GM12891 (cell line): ENCODE results near the gene NPR2.
A peak's percentile ranks its signal among the peaks of the same experiment; 100 is the strongest.

Experiments
- DNase-seq: peaks from one replicate; pipeline ENCODE4 v3.0.0; 2011; ENCODE audit warnings: low spot score; ENCODE audit not compliant: insufficient read length
- FAIRE-seq: peaks from 2 replicates; lab custom pipeline; 2011; peaks lifted over from hg19 to GRCh38; lab: Jason Lieb, UNC
- PAX5 ChIP-seq: IDR thresholded peaks from 2 replicates; pipeline ENCODE4 v1.6.1; 2011; ENCODE audit warnings: low read length, moderate library complexity, mild to moderate bottlenecking; ENCODE audit not compliant: insufficient read depth, severe bottlenecking
- POLR2A ChIP-seq: IDR thresholded peaks from 2 replicates; pipeline ENCODE4 v1.6.1; 2011; ENCODE audit warnings: low read depth, low read length, control low read depth
- POLR2AphosphoS5 ChIP-seq: IDR thresholded peaks from 2 replicates; pipeline ENCODE4 v1.6.1; 2011; ENCODE audit warnings: low read depth, low read length, control low read depth
- POU2F2 ChIP-seq: IDR thresholded peaks from 2 replicates; pipeline ENCODE4 v1.6.1; 2011; ENCODE audit warnings: low read depth, mild to moderate bottlenecking, control low read depth, low read length, moderate library complexity
- SPI1 ChIP-seq: IDR thresholded peaks from 2 replicates; pipeline ENCODE4 v1.6.1; 2011; ENCODE audit warnings: low read depth, low read length, control low read depth
- TAF1 ChIP-seq: IDR thresholded peaks from 2 replicates; pipeline ENCODE4 v1.6.1; 2011; ENCODE audit warnings: low read depth, low read length, control low read depth

NPR2 gene

GRCh38 chr9:35792826-35793225, 1.4 kb downstream of the NPR2 start:
- FAIRE-seq (no peak), DNase-seq (no peak)
- TF ChIP-seq POLR2AphosphoS5 (no peak), TAF1 (no peak), POU2F2 (no peak), PAX5 (no peak), POLR2A (no peak), SPI1 (no peak)

GRCh38 chr9:35793461-35793860, 2.1 kb downstream of the NPR2 start:
- FAIRE-seq, result no peak
- no peak for TF ChIP-seq PAX5
- TF ChIP-seq POLR2AphosphoS5, result no peak
- TF ChIP-seq TAF1, result no peak
- no peak for TF ChIP-seq POU2F2
- TF ChIP-seq POLR2A, result no peak
- TF ChIP-seq SPI1, result no peak
- DNase-seq, result no peak

- TF ChIP-seq POLR2AphosphoS5 (no peak), POLR2A (no peak), POU2F2 (no peak), PAX5 (no peak)
- FAIRE-seq (no peak), DNase-seq (no peak)
Observed at GRCh38 chr9:35795695-35796094, 4.3 kb downstream of the NPR2 start.

GRCh38 chr9:35797311-35798109, 6.1 kb downstream of the NPR2 start:
- TF ChIP-seq SPI1 (no peak), POLR2A (no peak), TAF1 (no peak), POU2F2 (no peak), POLR2AphosphoS5 (no peak), PAX5 (no peak)
- FAIRE-seq (no peak), DNase-seq (no peak)

- DNase-seq (no peak), FAIRE-seq (peak; percentile 78)
- no peak for TF ChIP-seq TAF1
- TF ChIP-seq SPI1, result no peak
- no peak for TF ChIP-seq POLR2A
- TF ChIP-seq POLR2AphosphoS5, result no peak
- no peak for TF ChIP-seq POU2F2
- no peak for TF ChIP-seq PAX5
Observed at GRCh38 chr9:35798658-35799374, 7.4 kb downstream of the NPR2 start.

- TF ChIP-seq POU2F2 (no peak), POLR2A (no peak), POLR2AphosphoS5 (no peak), PAX5 (no peak), TAF1 (no peak), SPI1 (no peak)
Observed at GRCh38 chr9:35800530-35800929, 9.1 kb downstream of the NPR2 start.

GRCh38 chr9:35801328-35802128, 10.1 kb downstream of the NPR2 start:
- no peak for DNase-seq
- no peak for TF ChIP-seq POLR2A
- TF ChIP-seq POU2F2, result no peak
- no peak for TF ChIP-seq POLR2AphosphoS5
- no peak for TF ChIP-seq SPI1
- no peak for TF ChIP-seq TAF1
- no peak for TF ChIP-seq PAX5
- no peak for FAIRE-seq

More at GRCh38 chr9:35800530-35800929, 9.1 kb downstream of the NPR2 start:
- no peak for FAIRE-seq
- DNase-seq, result no peak

GRCh38 chr9:35806101-35806500, 14.7 kb downstream of the NPR2 start:
- no peak for TF ChIP-seq POLR2AphosphoS5
- FAIRE-seq (no peak), DNase-seq (no peak)

GRCh38 chr9:35808433-35808832, 17.0 kb downstream of the NPR2 start:
- no peak for FAIRE-seq
- DNase-seq, result no peak
- no peak for TF ChIP-seq POU2F2
- no peak for TF ChIP-seq POLR2A
- TF ChIP-seq TAF1, result no peak
- TF ChIP-seq PAX5, result no peak
